Activated CD4-positive, alpha-beta T cell treated with anti-CD3 and anti-CD28 coated beads for 48 hours (primary cell): ENCODE data around the gene HDAC4.

Source experiments
- DNase-seq: peaks from one replicate; pipeline ENCODE4 v3.0.0-alpha.2; 2020

The HDAC4 gene

DNA sequence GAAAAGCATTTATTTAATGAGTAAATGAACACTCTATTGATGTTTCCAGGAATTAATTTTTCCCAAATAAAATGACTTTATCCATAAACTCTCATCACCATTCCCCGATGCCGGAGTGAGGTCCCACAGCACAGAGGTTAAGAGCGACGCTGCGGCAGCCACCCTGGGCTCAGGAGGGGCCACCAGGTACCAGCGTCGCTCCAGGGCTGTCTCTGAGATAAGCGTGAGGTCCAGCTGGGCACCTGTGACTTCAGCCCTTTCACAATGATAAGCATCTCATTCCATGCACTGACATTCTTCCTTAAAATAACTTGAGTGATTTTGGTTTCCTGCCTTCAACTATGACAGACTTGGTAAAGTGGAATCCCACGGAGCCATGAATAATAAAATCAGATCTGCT lies 370.9 kb downstream of the HDAC4 start:
- no peak for DNase-seq

DNA sequence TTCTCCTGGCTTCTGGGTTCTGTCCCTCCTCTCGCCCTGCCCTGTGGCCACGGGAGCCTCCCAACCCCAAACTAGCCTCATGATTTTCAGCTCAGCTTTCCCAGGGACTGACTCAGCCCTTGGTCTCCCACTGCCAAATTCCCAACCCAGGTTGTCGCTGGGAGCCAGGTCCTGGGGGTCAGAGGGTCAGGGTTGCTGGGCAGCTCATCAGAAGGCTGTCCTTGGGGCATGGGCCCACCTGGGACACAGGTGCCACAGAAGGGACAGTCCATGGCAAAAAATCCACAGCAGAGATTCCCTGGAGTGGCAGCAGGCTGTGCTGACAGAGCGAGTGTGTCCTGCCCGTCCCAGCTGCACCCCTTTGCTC lies 372.6 kb downstream of the HDAC4 start:
- no peak for DNase-seq

DNA sequence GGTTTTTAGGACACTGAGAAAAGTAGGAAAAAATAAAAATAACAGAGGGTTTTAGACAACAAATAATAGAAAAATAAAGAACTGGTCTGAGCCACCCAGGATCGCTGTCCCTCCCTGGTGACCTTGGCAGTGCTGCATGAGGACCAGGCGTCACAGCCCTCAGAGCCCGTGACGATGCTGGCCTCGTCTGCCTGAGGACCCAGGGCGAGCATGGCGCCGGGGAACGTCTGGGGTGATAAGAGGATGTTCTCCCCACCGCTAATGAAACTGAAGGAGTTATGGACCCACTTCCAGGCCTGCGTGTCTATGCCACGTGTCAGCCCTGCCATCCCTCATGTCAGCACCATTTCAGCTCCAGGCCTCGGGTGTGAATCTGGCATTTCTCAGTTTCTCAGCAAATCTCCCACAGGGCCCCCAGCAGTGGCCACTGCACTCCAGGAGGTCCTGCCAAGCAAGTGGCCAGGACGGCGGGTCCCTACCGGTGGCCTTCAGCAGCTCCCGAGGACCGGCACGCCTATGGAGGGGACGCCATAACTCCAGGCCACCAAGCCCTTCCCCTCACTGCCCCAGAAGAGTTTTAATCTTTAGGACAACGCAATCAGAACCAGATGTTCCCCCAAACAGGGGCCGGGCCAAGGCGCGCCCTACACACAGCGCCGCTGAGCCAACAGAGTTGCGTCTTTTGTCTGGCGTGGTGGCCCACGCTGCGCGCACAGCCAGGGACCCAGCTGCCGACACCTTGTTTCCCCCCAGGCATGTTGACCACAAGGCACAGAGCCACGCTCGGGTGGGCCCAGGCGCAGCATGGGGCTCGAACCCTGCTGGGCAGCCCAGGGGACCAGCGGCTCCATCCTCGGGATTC lies 373.2 kb downstream of the HDAC4 start:
- no peak for DNase-seq

DNA sequence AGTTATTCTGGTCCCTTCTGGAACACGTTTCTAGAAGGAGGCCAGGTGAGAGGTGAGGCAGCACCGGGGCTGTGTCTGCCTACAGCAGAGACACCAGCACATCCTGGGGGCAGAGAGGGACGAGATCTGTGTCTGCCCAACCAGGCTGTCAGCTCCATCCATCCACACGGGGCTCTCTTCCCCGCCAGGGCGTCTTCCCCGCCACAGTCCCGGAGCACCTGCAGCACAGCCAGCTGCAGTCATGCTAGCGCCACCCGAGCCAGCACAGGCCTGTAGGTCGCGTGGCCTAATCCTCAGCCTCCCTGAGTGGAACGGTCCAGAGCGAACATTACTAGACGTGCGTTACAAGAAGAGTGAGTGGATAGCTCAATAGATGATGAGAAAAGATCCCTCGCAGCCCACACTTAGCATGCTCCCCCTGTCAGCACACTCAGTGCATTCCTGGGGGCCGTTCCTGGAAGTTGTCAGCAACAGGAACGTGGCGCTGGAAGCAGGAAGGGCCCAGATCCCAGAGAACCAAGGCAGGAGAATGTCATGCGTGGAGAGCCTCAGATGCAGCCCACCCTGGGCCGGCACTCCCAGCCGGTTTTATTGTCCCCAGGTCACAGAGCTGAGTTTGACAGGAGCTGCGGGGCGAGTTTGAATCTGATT lies 374.0 kb downstream of the HDAC4 start:
- no peak for DNase-seq

DNA sequence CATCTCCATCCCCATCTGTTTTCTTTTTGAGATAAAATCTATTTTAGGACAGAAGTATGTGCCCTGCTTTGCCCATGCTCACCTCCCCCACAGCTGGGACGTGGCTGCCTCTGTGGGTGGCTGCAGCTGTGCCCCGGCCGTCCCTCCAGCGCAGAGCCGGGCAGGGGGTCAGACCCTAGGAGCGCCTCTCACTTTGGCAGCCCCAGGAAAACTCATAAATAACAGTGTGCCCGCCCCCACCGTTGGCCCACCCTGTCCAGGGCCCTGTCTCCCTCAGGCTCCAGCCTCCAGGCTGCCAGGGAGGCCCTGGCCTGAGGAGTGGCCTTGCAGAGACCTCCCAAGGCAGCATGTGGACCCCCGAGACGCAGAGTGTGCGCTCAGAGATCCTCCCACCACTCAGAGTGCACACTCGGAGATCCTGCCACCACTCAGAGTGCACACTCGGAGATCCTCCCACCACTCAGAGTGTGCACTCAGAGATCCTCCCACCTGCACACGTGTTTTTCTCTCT lies 374.8 kb downstream of the HDAC4 start:
- DNase-seq = no peak

DNA sequence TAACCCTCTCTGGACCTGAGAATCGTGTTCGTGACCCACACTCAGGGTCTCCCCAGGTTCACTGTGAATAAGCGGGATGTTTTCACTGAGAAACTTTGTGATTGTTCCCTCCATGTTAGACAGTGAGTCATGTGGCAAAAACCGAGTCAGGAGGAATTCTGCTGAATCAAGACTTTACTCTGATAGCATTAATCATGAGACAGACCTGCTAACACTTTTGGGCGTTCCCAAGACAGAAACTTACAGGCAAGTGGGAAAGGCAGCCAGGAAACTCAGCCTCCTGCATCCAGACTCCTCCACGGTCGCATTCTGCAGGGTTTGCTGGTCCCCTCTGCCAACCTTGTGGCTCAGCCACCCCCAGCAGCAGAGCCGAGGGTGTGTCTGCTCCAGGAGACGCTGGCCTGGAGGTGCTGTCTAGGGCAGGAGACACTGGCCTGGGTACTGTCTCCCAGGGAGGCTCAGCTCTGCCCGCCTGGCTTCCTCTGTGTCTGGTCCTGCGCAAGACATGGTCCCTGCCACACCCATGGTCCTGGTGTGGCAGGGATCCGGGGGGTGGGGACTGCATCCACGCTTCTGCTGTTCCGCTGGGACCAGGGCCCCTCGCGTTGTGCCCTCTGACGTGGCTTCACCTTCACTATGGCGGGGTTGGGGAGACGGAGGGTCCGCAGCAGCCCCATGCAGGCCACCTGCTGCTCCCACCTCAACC lies 375.6 kb downstream of the HDAC4 start:
- no peak for DNase-seq

DNA sequence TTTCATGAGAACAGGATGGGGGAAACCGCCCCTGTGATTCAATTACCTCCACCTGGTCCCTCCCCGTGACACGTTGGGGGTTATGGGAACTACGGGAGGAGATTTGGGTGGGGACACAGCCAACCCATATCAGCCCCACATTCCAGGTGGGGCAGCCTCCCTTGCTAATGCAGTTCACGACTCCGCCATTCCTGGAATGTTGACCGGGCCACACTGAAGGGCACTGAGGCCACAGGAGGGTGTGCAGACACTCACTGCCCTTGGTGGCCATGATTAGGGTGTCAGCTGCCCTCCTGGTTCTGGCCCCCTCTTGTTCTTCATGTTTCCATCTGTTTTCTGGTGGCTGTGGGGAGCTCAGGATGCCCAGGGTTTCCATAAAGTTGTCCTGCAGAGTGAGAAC lies 376.6 kb downstream of the HDAC4 start:
- DNase-seq = no peak

DNA sequence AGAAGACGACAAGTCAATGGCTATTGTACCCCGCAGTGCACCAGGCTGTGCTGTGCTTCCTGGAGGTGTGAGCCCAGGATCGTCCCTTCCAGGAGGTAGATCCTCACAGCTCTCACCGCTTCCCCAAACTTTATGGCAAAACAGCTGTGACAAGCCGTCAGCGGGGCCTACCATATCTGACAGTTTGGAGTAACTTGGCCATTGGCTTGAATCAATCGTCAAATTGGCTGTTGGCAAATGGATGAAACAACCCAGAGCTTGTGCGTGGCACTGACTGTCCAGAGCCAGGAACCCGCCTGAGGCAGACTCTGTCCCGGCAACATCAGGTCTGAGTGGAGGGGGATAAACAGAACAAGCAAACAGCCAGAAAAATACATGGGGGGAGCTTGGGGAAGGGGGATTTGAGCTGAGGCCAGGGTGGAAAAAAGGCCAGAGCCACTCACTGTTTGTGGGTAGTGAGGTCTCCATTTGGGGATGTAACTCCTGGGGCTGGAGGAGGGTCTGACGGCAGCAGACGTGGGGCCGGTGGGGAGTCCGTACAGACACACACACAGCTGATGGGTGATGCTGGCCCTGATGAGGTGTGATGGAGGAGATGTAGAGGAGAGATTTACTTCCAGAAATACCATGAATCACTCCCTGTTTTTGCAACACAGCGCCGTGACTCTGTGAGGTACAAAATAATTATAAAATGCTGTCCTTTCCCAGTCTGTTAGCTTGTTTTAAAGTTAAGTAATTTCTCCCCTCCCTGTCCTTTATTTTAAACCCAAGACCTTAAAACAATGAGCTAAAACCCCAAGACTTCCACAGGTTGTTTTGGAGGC lies 378.2 kb downstream of the HDAC4 start:
- no peak for DNase-seq

DNA sequence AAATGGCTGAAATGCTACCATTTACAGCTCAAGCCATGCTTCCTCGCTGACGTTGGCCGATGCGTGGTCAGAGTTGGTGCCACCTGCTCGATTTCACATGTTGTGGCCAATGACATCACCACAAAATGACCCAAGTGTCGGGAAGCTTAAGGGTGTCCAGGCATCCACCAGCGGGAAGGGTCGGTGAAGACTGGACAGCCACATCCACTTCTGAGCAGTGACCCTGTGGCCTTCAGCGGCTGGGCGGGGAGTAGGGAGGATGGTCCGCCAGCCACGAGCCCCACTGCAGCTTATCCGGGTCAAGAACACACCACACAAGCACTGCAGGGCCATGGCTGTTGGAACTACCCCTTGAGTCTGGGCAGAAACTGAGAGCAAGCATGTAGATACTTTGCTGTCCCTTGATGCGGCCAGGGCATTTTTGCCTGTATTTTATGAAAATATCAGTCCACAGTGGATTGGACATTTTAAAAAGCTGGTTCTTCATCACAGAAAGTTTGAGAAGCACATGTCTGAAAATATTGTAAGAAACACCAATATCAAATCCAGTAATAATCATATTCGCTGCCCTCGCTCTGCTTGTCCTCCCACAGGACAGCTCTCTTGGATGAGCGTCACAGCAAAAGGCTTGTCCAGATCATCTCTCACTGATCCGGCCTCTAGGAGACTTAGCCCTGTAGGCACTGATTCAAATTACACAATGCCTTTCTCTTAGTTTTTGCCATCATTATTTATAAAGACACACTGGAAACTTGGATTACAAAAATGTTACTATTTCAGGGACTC lies 379.0 kb downstream of the HDAC4 start:
- no peak for DNase-seq

DNA sequence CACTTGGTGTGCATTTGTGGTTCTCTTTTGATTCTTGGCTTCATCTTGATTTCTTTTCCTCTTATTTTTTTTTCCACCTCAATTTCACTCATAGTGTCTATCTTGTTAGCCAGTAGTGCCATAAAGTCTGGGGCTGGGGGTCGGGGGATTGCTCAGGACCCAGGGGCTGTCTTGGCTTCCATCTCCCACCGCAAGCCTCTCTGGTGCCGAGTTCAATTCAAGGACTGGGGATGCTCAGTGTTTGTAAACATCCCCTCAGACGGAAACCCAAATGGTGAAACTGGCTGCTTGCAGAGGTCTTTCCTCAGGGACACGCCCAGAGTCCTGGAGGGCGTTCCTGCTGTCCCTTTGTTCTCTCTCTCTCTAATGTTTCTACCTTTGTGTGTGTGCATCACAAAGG lies 379.6 kb downstream of the HDAC4 start:
- DNase-seq = no peak

DNA sequence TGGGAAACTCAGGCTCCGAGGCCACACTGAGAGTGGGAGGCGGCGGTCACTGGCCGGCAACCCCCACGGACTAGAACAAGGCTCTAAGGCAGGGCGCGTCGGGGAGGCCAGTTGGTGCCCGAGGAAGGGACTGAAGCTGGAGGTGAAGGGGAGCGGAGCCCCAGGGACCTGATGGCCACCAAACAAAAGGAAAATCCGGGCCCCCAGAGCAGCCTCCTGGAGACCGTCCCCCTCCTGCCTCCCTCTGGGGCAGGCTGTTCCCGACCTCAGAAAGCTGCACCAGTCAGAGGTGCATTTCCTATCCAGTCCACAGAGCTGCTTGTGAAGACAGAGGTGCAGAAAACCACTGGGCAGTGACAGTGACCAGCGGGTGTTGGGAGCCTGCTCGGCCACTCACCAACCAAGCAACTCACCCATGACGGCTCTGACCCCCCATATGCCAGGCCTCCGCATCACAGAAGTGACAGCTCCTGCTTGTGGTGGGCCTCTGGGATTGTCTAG lies 380.2 kb downstream of the HDAC4 start:
- DNase-seq = no peak

DNA sequence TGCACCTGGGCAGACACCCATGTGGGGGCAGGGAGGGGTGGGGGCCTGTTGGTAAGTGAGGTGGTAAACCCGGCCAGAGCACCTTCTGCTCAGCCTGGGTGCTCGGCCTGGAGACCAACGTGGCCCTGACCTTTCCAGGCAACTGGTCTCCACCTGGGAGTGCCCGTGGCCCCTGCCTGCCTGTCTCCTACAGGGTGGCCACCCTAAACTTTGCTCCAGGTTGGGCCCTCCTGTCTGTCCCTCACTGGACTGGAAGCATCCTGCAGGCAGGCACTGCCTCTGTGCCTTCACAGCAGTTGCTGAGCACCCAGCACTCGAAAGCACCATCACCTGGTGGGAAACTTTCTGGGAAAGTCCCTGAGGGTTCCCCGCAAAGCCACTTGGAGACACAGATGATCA lies 381.6 kb downstream of the HDAC4 start:
- DNase-seq = no peak

DNA sequence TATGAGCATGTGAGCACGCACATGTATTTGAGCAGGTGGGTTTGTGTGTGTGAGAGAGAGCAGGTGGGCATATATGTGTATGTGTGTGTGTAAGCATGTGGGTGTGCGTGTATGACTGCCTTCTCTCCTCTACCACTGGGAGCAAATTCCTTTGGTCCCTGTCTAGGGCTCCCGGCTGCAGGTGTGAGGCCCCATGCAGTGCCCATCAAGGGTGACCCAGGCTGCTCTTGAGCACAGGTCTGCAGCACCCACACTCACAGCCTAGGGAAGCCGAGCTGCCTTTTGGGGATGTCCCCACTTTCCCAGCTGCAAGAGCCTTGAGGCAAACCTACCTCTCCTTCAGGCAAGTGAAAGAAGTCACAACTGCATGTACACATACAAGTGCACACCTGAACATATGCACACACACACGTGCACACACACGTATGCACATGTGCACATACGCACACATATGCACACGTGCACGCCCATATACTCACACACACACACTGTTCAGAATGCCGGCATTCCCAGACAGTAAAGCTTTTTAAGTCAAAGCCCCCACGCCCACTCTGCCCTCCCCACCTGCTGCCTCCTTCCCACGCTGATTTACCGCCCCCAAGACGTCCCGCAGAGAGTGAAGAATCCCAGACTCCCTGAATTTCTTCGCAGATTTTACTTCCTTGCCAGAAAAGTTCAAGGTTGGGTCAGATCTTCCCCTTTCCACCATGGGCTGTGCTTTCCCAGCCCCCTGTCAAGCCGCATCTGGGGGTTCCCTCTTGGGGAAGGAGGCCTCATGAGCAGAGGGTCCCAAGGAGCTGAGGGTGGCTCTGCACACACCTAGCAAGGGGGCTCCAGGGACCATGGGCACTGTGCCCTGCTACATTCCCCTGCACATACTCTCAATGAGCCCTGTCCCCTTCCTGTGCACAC lies 382.3 kb downstream of the HDAC4 start:
- DNase-seq = no peak

DNA sequence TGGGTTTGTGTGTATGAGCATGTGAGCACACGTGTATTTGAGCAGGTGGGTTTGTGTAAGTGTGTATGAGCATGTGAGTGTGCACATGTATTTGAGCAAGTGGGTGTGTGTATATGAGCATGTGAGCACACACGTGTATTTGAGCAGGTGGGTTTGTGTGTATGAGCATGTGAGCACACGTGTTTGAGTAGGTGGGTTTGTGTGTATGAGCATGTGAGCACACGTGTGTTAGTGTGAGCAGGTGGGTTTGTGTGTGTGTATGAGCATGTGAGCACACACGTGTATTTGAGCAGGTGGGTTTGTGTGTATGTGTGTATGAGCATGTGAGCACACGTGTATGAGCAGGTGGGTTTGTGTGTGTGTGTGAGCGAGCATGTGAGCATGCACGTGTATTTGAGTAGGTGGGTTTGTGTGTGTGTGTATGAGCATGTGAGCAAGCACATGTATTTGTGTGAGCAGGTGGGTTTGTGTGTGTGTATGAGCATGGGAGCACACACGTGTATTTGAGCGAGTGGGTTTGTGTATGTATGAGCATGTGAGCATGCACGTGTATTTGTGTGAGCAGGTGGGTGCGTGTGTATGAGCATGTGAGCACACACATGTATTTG lies 383.2 kb downstream of the HDAC4 start:
- DNase-seq = no peak

DNA sequence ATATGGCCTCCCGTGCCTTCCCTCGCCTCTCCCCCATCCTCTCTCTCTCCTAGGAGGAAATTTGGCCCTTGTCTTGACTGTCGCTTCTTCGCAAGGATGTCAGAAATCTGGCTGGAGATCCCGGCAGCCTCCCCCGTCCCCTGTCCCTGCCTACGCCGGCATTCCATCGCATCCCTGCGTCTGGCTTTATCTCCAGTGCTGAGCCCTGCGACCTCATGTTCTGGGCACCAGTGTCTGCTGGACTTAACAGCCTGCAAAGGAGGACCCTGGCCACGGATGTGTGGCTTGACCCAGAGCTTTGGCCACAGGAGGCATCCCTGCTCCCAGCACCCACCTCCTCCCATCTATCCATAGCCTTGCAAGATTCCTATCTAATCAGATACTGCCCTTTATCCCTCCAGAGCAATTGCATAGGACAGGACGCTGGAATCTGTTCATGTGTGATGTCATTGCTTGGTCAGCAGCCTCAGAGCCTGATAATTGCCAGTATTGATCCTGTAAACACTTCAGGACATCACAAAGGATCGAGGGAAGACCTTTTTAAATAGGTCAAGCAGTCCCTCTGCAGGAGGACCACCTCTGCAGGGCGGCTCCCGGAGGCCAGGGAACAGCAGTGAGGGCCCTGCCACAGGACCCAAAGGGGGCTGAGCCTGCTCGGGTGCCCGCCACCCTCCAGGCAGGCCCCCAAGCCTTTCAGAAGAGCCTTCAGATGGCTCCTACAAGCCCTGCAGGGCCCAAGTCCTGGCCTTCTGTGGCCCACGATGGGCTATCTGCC lies 384.7 kb downstream of the HDAC4 start:
- no peak for DNase-seq

DNA sequence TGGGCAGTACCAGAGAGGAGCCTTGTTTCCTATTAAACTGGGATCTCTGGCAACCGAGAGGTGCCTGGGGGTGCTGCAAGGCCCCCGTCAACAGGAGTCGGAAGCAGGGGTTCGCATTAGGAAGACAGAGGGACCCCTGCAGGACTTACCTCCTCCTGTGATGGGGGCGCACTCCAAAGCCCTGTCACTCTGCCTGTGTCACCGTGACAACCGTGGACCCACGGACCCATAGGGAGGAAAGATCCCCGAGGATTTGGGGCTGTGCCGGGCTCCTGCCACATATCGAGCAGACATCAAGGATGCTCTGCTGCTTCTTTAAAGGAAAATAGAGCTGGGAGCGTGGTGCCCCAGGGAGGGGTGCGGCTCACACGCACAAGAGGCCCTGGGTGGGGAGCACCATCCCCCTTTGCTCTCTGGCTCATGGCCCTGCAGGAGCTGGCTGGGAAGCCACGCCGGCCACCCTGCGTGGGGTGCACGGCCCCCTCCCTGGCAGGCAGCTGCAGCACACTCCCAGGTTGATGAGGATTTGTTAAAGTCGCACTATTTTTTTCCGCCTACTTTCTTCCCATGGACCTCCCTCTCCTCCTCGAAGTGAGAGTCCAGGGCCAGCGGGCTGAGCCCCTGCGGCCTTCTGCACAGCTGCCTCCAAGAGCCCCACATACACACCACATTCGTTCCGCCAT lies 385.5 kb downstream of the HDAC4 start:
- no peak for DNase-seq

DNA sequence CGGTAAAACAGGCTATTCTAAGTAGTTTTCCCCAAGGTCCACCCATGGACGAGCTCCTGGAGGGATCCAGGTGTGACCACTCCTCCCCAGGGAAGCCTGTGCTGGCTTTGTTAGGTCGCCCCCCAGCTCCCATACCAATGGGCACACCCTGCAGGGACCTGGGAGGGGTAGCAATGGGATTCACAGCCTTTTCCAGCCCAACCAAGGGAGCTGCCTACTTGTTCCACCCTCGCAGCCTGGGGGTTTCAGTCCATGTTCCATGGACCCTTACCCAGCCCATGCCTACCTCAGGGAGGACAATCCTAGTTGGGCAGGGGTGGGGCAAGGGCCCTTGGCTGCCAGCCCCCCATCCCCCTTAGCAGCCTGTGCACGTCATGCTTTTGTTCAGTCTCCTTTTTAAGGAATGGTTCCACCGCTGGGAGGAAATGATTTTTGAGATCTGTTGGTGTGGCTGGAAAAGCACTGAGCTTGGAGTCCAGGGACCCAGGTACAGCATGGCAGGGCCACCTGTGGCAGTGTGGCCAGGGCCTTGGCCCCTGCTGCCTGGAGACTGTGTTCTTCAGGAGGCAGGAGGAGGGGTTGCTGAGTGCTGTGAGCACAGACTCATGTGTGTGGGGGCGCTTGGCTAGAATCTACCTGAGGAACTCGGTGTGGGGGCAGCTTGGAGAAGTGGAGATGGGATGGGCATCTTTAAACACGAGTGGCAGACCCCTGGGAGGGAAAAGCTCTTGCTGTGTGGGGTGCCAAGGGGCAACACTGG lies 386.2 kb downstream of the HDAC4 start:
- DNase-seq = no peak

DNA sequence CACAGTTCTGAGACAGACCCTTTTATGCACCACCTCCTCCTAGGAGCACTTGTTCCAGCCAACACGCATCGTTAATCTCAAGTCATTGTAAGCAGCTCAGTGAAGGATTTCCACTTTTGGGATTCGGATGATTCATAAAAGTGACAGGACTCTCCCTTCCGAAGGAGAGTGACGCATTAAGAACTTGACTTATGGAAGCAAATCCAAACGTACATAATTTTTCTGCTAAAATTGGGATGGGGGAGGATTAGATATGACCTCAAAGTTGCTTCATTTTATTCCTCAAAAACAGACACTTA lies 387.2 kb downstream of the HDAC4 start:
- no peak for DNase-seq
